BE2C (cell line): ENCODE measurements around the gene ASAP2.

ENCODE experiments used
- DNase-seq: peaks from one replicate; pipeline ENCODE4 v3.0.0-alpha.2; 2020
- H3K27me3 ChIP-seq: fragments of 250-450 bp; sonication (Bioruptor Pico); 2 replicates; pipeline ENCODE4 v1.5.1; 2020; ENCODE audit warnings: mild to moderate bottlenecking
- H3K36me3 ChIP-seq: fragments of 250-450 bp; sonication (Bioruptor Pico); 2 replicates; pipeline ENCODE4 v1.5.1; 2020; ENCODE audit warnings: mild to moderate bottlenecking
- H3K4me1 ChIP-seq: fragments of 250-450 bp; sonication (Bioruptor Pico); 2 replicates; pipeline ENCODE4 v1.5.1; 2020
- H3K4me3 ChIP-seq: 2 replicates; pipeline ENCODE4 v1.5.1; 2011; ENCODE audit warnings: low read depth, low read length
- H3K9me3 ChIP-seq: fragments of 250-450 bp; sonication (Bioruptor Pico); 2 replicates; pipeline ENCODE4 v1.5.1; 2020
- CTCF ChIP-seq: IDR thresholded peaks from 2 replicates; pipeline ENCODE4 v1.5.1; 2012; ENCODE audit warnings: mild to moderate bottlenecking, low read depth, low read length

ASAP2 gene

GRCh38 chr2:9219027-9219445 is 12.4 kb downstream of the ASAP2 start:
- no peaks in the 10 kb centered on the region for H3K4me1 ChIP-seq
- TF ChIP-seq CTCF, result no peak
- H3K27me3 ChIP-seq, result no peaks in the 10 kb centered on the region
- H3K4me3 ChIP-seq, result no peak overlapping the region
- no peaks in the 10 kb centered on the region for H3K9me3 ChIP-seq
- no peaks in the 10 kb centered on the region for H3K36me3 ChIP-seq
- DNase-seq, result no peak

- no peaks in the 10 kb centered on the region for H3K27me3 ChIP-seq
- no peaks in the 10 kb centered on the region for H3K9me3 ChIP-seq
- no peak overlapping the region for H3K4me3 ChIP-seq
- H3K4me1 ChIP-seq, result no peaks in the 10 kb centered on the region
- no peaks in the 10 kb centered on the region for H3K36me3 ChIP-seq
- no peak for DNase-seq
- no peak for TF ChIP-seq CTCF
Observed at GRCh38 chr2:9220201-9220600, 13.6 kb downstream of the ASAP2 start.

GRCh38 chr2:9221223-9221622 is 14.6 kb downstream of the ASAP2 start:
- H3K27me3 ChIP-seq, result no peaks in the 10 kb centered on the region
- H3K4me1 ChIP-seq, result no peaks in the 10 kb centered on the region
- no peak for TF ChIP-seq CTCF
- no peak overlapping the region for H3K4me3 ChIP-seq
- no peaks in the 10 kb centered on the region for H3K36me3 ChIP-seq
- DNase-seq, result no peak
- no peaks in the 10 kb centered on the region for H3K9me3 ChIP-seq

- TF ChIP-seq CTCF, result no peak
- Histone ChIP-seq H3K9me3 (no peaks in the 10 kb centered on the region), H3K4me1 (no peaks in the 10 kb centered on the region), H3K4me3 (no peak overlapping the region), H3K36me3 (no peaks in the 10 kb centered on the region), H3K27me3 (no peaks in the 10 kb centered on the region)
- DNase-seq, result no peak
Observed at GRCh38 chr2:9222239-9222892, 15.8 kb downstream of the ASAP2 start.

GRCh38 chr2:9222893-9223287 is 16.3 kb downstream of the ASAP2 start:
- no peaks in the 10 kb centered on the region for H3K9me3 ChIP-seq
- H3K4me3 ChIP-seq, result no peak overlapping the region
- no peak for TF ChIP-seq CTCF
- H3K36me3 ChIP-seq, result no peaks in the 10 kb centered on the region
- no peaks in the 10 kb centered on the region for H3K4me1 ChIP-seq
- DNase-seq, result no peak
- H3K27me3 ChIP-seq, result no peaks in the 10 kb centered on the region

- Histone ChIP-seq H3K9me3 (no peaks in the 10 kb centered on the region), H3K4me3 (no peak overlapping the region), H3K4me1 (no peaks in the 10 kb centered on the region), H3K36me3 (no peaks in the 10 kb centered on the region), H3K27me3 (no peaks in the 10 kb centered on the region)
- DNase-seq, result no peak
- TF ChIP-seq CTCF, result no peak
Observed at GRCh38 chr2:9225806-9226205, 19.2 kb downstream of the ASAP2 start.
